DOHH2 (cell line): Measurements from ENCODE around the gene SLC7A7.

Experiments used
- H3F3A ChIP-seq: fragments of 200-600 bp; sonication (generic), shearing (Covaris generic); 2 replicates; pipeline ENCODE4 v1.6.0; 2016; ENCODE audit warnings: antibody characterized with exemption, mild to moderate bottlenecking; ENCODE audit not compliant: control insufficient read depth, insufficient read depth
- H3K27ac ChIP-seq: fragments of 200-600 bp; sonication (generic); 2 replicates; pipeline ENCODE4 v1.5.1; 2014; ENCODE audit warnings: low read depth, mild to moderate bottlenecking, low read length, moderate library complexity
- H3K27me3 ChIP-seq: fragments of 200-600 bp; sonication (generic); 2 replicates; pipeline ENCODE4 v1.6.1; 2014; ENCODE audit warnings: mild to moderate bottlenecking, low read length, mixed read lengths; ENCODE audit not compliant: control insufficient read depth
- H3K36me3 ChIP-seq: fragments of 200-600 bp; sonication (generic); 2 replicates; pipeline ENCODE4 v1.6.1; 2014; ENCODE audit warnings: mild to moderate bottlenecking, low read length, moderate library complexity, mixed read lengths; ENCODE audit not compliant: control insufficient read depth
- H3K4me1 ChIP-seq: fragments of 200-600 bp; sonication (generic); 2 replicates; pipeline ENCODE4 v1.6.1; 2014; ENCODE audit warnings: mild to moderate bottlenecking, low read length, mixed read lengths; ENCODE audit not compliant: control insufficient read depth
- H3K4me2 ChIP-seq: fragments of 200-600 bp; sonication (generic); 2 replicates; pipeline ENCODE4 v1.6.0; 2014; ENCODE audit warnings: mild to moderate bottlenecking, low read length, moderate library complexity
- H3K4me3 ChIP-seq: fragments of 200-600 bp; sonication (generic); 2 replicates; pipeline ENCODE4 v1.5.1; 2014; ENCODE audit warnings: mild to moderate bottlenecking, low read length, mixed read lengths
- H3K79me2 ChIP-seq: fragments of 200-600 bp; sonication (generic); 2 replicates; pipeline ENCODE4 v1.6.1; 2014; ENCODE audit warnings: mild to moderate bottlenecking, low read length, mixed read lengths; ENCODE audit not compliant: control insufficient read depth
- H3K9me2 ChIP-seq: fragments of 200-600 bp; sonication (generic); replicated peaks from 2 replicates; pipeline ENCODE4 v1.6.1; 2014; ENCODE audit warnings: mild to moderate bottlenecking, low read length, mixed read lengths; ENCODE audit not compliant: control insufficient read depth
- H3K9me3 ChIP-seq: fragments of 200-600 bp; sonication (generic); 2 replicates; pipeline ENCODE4 v1.6.1; 2014; ENCODE audit warnings: antibody characterized with exemption, low read length, mixed read lengths; ENCODE audit not compliant: control insufficient read depth, insufficient read depth
- H4K20me1 ChIP-seq: fragments of 200-600 bp; sonication (generic); 2 replicates; pipeline ENCODE4 v1.6.0; 2014; ENCODE audit warnings: low read depth, mild to moderate bottlenecking, antibody characterized with exemption, low read length, moderate library complexity; ENCODE audit not compliant: control insufficient read depth, insufficient read depth
- EZH2phosphoT487 ChIP-seq: fragments of 200-600 bp; sonication (generic); IDR thresholded peaks from 2 replicates; pipeline ENCODE4 v1.6.1; 2017; ENCODE audit warnings: borderline replicate concordance, mild to moderate bottlenecking, antibody characterized with exemption, low read length, moderate library complexity, mixed read lengths
- TF ChIP-seq, protein P1 (sequence below): fragments of 200-600 bp; sonication (generic); IDR thresholded peaks from one replicate; pipeline ENCODE4 v1.5.1; 2014; ENCODE audit warnings: antibody characterized with exemption, mild to moderate bottlenecking, low read depth, low read length; ENCODE audit not compliant: poor library complexity, severe bottlenecking

SLC7A7 gene

DNA sequence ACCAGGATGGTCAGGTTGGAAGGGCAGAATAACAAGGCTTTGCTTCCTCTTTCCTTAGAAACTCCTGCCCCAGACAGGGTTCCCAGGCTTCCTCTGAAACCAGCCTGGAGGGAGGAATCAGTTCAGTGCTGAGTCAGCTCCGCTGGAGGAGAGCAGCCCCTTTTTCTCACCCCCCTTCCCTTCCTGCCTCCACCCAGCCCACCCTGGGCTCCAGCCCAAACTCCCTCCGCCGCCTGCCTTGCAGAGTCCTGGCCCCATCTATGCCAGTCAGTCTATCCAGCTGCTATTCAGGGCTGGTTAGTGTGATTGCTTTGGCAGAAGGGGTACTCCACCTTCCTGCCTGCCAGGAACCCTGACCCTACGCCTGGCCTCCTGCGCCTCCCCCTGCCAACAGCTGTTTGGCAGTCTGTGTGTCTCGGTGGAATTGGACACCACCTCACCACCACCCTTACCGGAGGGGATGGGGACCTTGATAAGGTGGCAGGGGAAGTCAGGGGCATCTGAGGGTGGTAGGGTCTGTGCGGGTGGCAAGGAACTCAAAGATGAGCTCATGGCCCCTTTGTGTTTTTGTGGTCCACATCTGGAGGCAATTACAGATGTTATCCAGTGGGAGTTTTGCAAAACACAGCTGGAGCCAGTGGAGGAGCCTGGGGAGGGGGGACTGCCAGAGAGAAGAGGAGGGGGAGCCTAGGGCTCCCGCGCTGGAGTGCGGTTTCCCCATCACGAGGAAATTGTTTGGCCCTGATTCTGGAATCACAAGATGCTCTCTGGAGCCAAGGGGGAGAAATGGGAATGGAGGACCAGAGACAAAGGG, 33.3 kb upstream of the SLC7A7 start:
- H3K27ac ChIP-seq, result no peak overlapping the region
- H3K9me2 ChIP-seq, result no peaks in the 10 kb centered on the region
- peaks cover 5% of the 10 kb centered on the region; the same call in 1 of the 2 replicates for H3F3A ChIP-seq
- H3K4me2 ChIP-seq, result no peak overlapping the region
- no peak overlapping the region for H3K4me3 ChIP-seq
- no peaks in the 10 kb centered on the region for H3K36me3 ChIP-seq
- H3K27me3 ChIP-seq, result no peaks in the 10 kb centered on the region
- H3K79me2 ChIP-seq, result no peaks in the 10 kb centered on the region
- no peaks in the 10 kb centered on the region for H4K20me1 ChIP-seq
- H3K9me3 ChIP-seq, result no peaks in the 10 kb centered on the region
- peaks cover 13% of the 10 kb centered on the region for H3K4me1 ChIP-seq
- TF ChIP-seq, protein P1, sequence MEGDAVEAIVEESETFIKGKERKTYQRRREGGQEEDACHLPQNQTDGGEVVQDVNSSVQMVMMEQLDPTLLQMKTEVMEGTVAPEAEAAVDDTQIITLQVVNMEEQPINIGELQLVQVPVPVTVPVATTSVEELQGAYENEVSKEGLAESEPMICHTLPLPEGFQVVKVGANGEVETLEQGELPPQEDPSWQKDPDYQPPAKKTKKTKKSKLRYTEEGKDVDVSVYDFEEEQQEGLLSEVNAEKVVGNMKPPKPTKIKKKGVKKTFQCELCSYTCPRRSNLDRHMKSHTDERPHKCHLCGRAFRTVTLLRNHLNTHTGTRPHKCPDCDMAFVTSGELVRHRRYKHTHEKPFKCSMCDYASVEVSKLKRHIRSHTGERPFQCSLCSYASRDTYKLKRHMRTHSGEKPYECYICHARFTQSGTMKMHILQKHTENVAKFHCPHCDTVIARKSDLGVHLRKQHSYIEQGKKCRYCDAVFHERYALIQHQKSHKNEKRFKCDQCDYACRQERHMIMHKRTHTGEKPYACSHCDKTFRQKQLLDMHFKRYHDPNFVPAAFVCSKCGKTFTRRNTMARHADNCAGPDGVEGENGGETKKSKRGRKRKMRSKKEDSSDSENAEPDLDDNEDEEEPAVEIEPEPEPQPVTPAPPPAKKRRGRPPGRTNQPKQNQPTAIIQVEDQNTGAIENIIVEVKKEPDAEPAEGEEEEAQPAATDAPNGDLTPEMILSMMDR, result no peak
- no peak for TF ChIP-seq EZH2phosphoT487

- Histone ChIP-seq H3K27me3 (no peaks in the 10 kb centered on the region), H3F3A (peaks cover 5% of the 10 kb centered on the region; the same call in 1 of the 2 replicates), H3K9me2 (no peaks in the 10 kb centered on the region), H3K36me3 (no peaks in the 10 kb centered on the region), H3K4me1 (peaks cover 8% of the 10 kb centered on the region), H3K9me3 (no peaks in the 10 kb centered on the region), H3K79me2 (no peaks in the 10 kb centered on the region), H3K4me2 (no peak overlapping the region), H3K4me3 (no peak overlapping the region), H4K20me1 (no peaks in the 10 kb centered on the region), H3K27ac (no peak overlapping the region)
- TF ChIP-seq, protein P1, result no peak
- no peak for TF ChIP-seq EZH2phosphoT487
Measured at GRCh38 chr14:22847661-22848341, 32.6 kb upstream of the SLC7A7 start.

- TF ChIP-seq, protein P1, result no peak
- TF ChIP-seq EZH2phosphoT487, result no peak
- H3K79me2 ChIP-seq, result no peaks in the 10 kb centered on the region
- 0 out of 2 replicates have a peak, but pooled peaks cover 5% of the 10 kb centered on the region for H3K4me1 ChIP-seq
- no peak overlapping the region for H3K27ac ChIP-seq
- no peaks in the 10 kb centered on the region for H3K9me2 ChIP-seq
- no peaks in the 10 kb centered on the region for H3K9me3 ChIP-seq
- no peak overlapping the region for H3K4me3 ChIP-seq
- H3K36me3 ChIP-seq, result no peaks in the 10 kb centered on the region
- H4K20me1 ChIP-seq, result no peaks in the 10 kb centered on the region
- peaks cover 4% of the 10 kb centered on the region; the same call in 1 of the 2 replicates for H3F3A ChIP-seq
- no peak overlapping the region for H3K4me2 ChIP-seq
- H3K27me3 ChIP-seq, result no peaks in the 10 kb centered on the region
Measured at GRCh38 chr14:22846811-22847307, 31.6 kb upstream of the SLC7A7 start.
